Measurements from ENCODE around the gene DDX51. TPM values are rescaled to one million over a fixed set of nuclear protein-coding genes. Genes with fewer than 3 reads are reported as not detected.
"Not testable (repeated sequence)": the region's sequence is repeated elsewhere in the genome, so short reads cannot be mapped to it uniquely, and the experiment has no call there.

DDX51 gene
- total RNA-seq, 1 experiment from 2014 or later = 13.2 TPM

- no peak for DNase-seq (ENCODE audit: extremely low read depth, low read depth)
These were observed 20.0 kb downstream of the DDX51 start for GRCh38 chr12:132123970-132124765.

GRCh38 chr12:132121283-132121682 is 22.8 kb downstream of the DDX51 start:
- no peak for DNase-seq (ENCODE audit: extremely low read depth, low read depth)

GRCh38 chr12:132118876-132119275 is 25.2 kb downstream of the DDX51 start:
- no peak for DNase-seq (ENCODE audit: extremely low read depth, low read depth)

- DNase-seq (ENCODE audit: extremely low read depth, low read depth) = no peak
These were observed 26.6 kb downstream of the DDX51 start for GRCh38 chr12:132117558-132117875.

- no peak for DNase-seq (ENCODE audit: extremely low read depth, low read depth)
These were observed 27.2 kb downstream of the DDX51 start for GRCh38 chr12:132116709-132117557.

GRCh38 chr12:132115500-132115899 is 28.6 kb downstream of the DDX51 start:
- no peak for DNase-seq (ENCODE audit: extremely low read depth, low read depth)

GRCh38 chr12:132114667-132115066 is 29.5 kb downstream of the DDX51 start:
- DNase-seq (ENCODE audit: extremely low read depth, low read depth) = no peak

- no peak for DNase-seq (ENCODE audit: extremely low read depth, low read depth)
These were observed 32.3 kb downstream of the DDX51 start for GRCh38 chr12:132111654-132112304.

GRCh38 chr12:132110677-132111076 is 33.4 kb downstream of the DDX51 start:
- no peak for DNase-seq (ENCODE audit: extremely low read depth, low read depth)

GRCh38 chr12:132109741-132110140 is 34.4 kb downstream of the DDX51 start:
- no peak for DNase-seq (ENCODE audit: extremely low read depth, low read depth)

GRCh38 chr12:132108211-132108832 is 35.8 kb downstream of the DDX51 start:
- DNase-seq (ENCODE audit: extremely low read depth, low read depth) = no peak

GRCh38 chr12:132106921-132107320 is 37.2 kb downstream of the DDX51 start:
- DNase-seq (ENCODE audit: extremely low read depth, low read depth) = no peak

GRCh38 chr12:132105467-132105866 is 38.7 kb downstream of the DDX51 start:
- no peak for DNase-seq (ENCODE audit: extremely low read depth, low read depth)

GRCh38 chr12:132103542-132104308 is 40.4 kb downstream of the DDX51 start:
- DNase-seq (ENCODE audit: extremely low read depth, low read depth) = no peak

- not testable (repeated sequence) for DNase-seq (ENCODE audit: extremely low read depth, low read depth)
These were observed 41.0 kb downstream of the DDX51 start for GRCh38 chr12:132103072-132103471.

- DNase-seq (ENCODE audit: extremely low read depth, low read depth) = no peak
These were observed 41.8 kb downstream of the DDX51 start for GRCh38 chr12:132102297-132102696.

GRCh38 chr12:132100306-132101065 is 43.6 kb downstream of the DDX51 start:
- DNase-seq (ENCODE audit: extremely low read depth, low read depth) = no peak

- DNase-seq (ENCODE audit: extremely low read depth, low read depth) = no peak
These were observed 44.4 kb downstream of the DDX51 start for GRCh38 chr12:132099739-132100138.
